ENCODE data around the gene TMEM221. TPM values are rescaled to one million over a fixed set of nuclear protein-coding genes. Genes with fewer than 3 reads are reported as not detected.

TMEM221 gene
- total and polyA plus RNA-seq, 10 of the 15 experiments (the other 5 are each of a cell fraction or from before 2014, with no cell fraction given), result 0.04 to 0.24 TPM; not detected in 8

DNA sequence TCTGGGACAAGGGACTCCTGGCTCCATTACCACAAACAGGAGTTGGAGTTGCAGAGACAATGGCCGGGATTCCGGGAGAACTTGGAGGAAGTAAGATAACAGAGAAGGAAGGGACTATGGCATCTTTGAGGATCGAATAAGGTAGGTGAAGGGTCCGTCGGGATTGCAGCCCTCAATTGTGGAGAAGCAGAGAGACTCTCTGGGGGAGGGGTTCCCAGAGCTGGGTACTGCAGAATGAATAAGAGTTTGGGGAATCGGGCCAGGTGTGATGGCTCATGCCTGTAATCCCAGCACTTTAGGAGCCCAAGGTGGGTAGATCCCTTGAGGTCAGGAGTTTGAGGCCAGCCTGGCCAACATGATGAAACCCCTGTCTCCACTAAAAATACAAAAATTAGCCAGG, 46.8 kb downstream of the TMEM221 start:
- SMC1A ChIA-PET (ENCODE audit: uncharacterized antibody, unreplicated experiment), result no interaction called here
- in situ Hi-C loops (cut with MboI), result no loop called here
- BruUV-seq (replicated peaks), result no TSS peak

More for the DNA sequence above, 46.8 kb downstream of the TMEM221 start:
- DNase-seq (ENCODE audit: low read depth, low spot score) (no peak), FAIRE-seq (no peak), ATAC-seq (no peak)
- Histone ChIP-seq H3K9ac (ENCODE audit: control insufficient read depth, insufficient read depth, low read length) (no peak overlapping the region), H2AFZ (ENCODE audit: control insufficient read depth, low read depth, low read length) (no peak overlapping the region), H3K4me2 (ENCODE audit: control insufficient read depth, insufficient read depth) (no peak overlapping the region), H3K27ac (ENCODE audit: control insufficient read depth, insufficient read depth) (no peak overlapping the region), H3K9me3 (replicated peaks; ENCODE audit: control insufficient read depth, insufficient read depth, low read length) (no peaks in the 10 kb centered on the region), H3K4me1 (ENCODE audit: control insufficient read depth, insufficient read depth, low read length) (peaks cover 6% of the 10 kb centered on the region), H4K20me1 (ENCODE audit: control insufficient read depth, insufficient read depth) (peaks cover 3% of the 10 kb centered on the region; the same call in 1 of the 2 replicates), H3K4me3 (no peak overlapping the region), H3K36me3 (ENCODE audit: control insufficient read depth in 2 of 2, insufficient read depth in 2 of 2, low read length in 1 of 2) (peaks cover 14 to 27% of the 10 kb centered on the region in 2 experiments), H3K27me3 (replicated peaks in 1 of 2; ENCODE audit: control insufficient read depth in 2 of 2, insufficient read depth in 2 of 2, low read length in 1 of 2) (no peaks in the 10 kb centered on the region), H3K79me2 (ENCODE audit: control insufficient read depth, insufficient read depth, low read length) (peaks cover 45% of the 10 kb centered on the region)
- ChIA-PET POLR2A (no interaction called here), RAD21 (ENCODE audit: unreplicated experiment) (no interaction called here), CTCF (no interaction called here)
- TF ChIP-seq, protein P1, sequence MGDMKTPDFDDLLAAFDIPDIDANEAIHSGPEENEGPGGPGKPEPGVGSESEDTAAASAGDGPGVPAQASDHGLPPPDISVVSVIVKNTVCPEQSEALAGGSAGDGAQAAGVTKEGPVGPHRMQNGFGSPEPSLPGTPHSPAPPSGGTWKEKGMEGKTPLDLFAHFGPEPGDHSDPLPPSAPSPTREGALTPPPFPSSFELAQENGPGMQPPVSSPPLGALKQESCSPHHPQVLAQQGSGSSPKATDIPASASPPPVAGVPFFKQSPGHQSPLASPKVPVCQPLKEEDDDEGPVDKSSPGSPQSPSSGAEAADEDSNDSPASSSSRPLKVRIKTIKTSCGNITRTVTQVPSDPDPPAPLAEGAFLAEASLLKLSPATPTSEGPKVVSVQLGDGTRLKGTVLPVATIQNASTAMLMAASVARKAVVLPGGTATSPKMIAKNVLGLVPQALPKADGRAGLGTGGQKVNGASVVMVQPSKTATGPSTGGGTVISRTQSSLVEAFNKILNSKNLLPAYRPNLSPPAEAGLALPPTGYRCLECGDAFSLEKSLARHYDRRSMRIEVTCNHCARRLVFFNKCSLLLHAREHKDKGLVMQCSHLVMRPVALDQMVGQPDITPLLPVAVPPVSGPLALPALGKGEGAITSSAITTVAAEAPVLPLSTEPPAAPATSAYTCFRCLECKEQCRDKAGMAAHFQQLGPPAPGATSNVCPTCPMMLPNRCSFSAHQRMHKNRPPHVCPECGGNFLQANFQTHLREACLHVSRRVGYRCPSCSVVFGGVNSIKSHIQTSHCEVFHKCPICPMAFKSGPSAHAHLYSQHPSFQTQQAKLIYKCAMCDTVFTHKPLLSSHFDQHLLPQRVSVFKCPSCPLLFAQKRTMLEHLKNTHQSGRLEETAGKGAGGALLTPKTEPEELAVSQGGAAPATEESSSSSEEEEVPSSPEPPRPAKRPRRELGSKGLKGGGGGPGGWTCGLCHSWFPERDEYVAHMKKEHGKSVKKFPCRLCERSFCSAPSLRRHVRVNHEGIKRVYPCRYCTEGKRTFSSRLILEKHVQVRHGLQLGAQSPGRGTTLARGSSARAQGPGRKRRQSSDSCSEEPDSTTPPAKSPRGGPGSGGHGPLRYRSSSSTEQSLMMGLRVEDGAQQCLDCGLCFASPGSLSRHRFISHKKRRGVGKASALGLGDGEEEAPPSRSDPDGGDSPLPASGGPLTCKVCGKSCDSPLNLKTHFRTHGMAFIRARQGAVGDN (IDR thresholded peaks at IDR 0.05), result no peak
- no peak for TF ChIP-seq MEF2B (IDR thresholded peaks at IDR 0.05; ENCODE audit: partially characterized antibody, poor library complexity, severe bottlenecking)
- TF ChIP-seq, protein P2, sequence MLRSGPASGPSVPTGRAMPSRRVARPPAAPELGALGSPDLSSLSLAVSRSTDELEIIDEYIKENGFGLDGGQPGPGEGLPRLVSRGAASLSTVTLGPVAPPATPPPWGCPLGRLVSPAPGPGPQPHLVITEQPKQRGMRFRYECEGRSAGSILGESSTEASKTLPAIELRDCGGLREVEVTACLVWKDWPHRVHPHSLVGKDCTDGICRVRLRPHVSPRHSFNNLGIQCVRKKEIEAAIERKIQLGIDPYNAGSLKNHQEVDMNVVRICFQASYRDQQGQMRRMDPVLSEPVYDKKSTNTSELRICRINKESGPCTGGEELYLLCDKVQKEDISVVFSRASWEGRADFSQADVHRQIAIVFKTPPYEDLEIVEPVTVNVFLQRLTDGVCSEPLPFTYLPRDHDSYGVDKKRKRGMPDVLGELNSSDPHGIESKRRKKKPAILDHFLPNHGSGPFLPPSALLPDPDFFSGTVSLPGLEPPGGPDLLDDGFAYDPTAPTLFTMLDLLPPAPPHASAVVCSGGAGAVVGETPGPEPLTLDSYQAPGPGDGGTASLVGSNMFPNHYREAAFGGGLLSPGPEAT (IDR thresholded peaks at IDR 0.05; ENCODE audit: low read depth), result no peak
- TF ChIP-seq SMC3 (IDR thresholded peaks at IDR 0.05; ENCODE audit: borderline replicate concordance, low read length), result no peak
- TF ChIP-seq, protein P3, sequence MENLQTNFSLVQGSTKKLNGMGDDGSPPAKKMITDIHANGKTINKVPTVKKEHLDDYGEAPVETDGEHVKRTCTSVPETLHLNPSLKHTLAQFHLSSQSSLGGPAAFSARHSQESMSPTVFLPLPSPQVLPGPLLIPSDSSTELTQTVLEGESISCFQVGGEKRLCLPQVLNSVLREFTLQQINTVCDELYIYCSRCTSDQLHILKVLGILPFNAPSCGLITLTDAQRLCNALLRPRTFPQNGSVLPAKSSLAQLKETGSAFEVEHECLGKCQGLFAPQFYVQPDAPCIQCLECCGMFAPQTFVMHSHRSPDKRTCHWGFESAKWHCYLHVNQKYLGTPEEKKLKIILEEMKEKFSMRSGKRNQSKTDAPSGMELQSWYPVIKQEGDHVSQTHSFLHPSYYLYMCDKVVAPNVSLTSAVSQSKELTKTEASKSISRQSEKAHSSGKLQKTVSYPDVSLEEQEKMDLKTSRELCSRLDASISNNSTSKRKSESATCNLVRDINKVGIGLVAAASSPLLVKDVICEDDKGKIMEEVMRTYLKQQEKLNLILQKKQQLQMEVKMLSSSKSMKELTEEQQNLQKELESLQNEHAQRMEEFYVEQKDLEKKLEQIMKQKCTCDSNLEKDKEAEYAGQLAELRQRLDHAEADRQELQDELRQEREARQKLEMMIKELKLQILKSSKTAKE (IDR thresholded peaks at IDR 0.05; ENCODE audit: low read depth, poor library complexity, severe bottlenecking), result no peak
- TF ChIP-seq PAX5 (IDR thresholded peaks at IDR 0.05; ENCODE audit: borderline replicate concordance, low read depth, low read length), result no peak
- TF ChIP-seq SMAD1 (IDR thresholded peaks at IDR 0.05; ENCODE audit: low read depth, partially characterized antibody), result no peak
- no peak for TF ChIP-seq LARP7 (IDR thresholded peaks at IDR 0.05)
- TF ChIP-seq EGR1 (IDR thresholded peaks at IDR 0.05; ENCODE audit: borderline replicate concordance in 1 of 2, low read depth in 2 of 2, low read length in 2 of 2), result no peak
- no peak for TF ChIP-seq HDAC6 (IDR thresholded peaks at IDR 0.05; ENCODE audit: unreplicated experiment)
- TF ChIP-seq SUPT20H (IDR thresholded peaks at IDR 0.05; ENCODE audit: borderline replicate concordance, control insufficient read depth, low read depth, low read length), result no peak
- 96% methylated on average over 6 of the region's 6 CpGs for WGBS (ENCODE audit: insufficient coverage, insufficient replicate concordance, low lambda C conversion rate, missing lambda C conversion rate)
- intact Hi-C loops (cut with micrococcal nuclease; ENCODE audit: unreplicated experiment), result no loop called here
